ENCODE measurements around the gene BAHCC1. TPM values are rescaled to one million over a fixed set of nuclear protein-coding genes. Genes with fewer than 3 reads are reported as not detected.

The BAHCC1 gene
- total RNA-seq, 1 experiment from 2014 or later = 9.9 TPM

- no peaks in the 10 kb centered on the region for H3K27me3 ChIP-seq (ENCODE audit: low read length)
- ChIA-PET POLR2A (ENCODE audit: unreplicated experiment) (interaction anchor here (0.6 to 1.5 kb wide), 8 partner anchors 14 to 134 kb away, joined by 3 to 10 read pairs (median 3); partner anchors contain the start of gene BAHCC1), CTCF (interaction anchor here (1.3 to 1.5 kb wide), 2 partner anchors 31 to 119 kb away, joined by 4 read pairs; no protein-coding TSS in a partner anchor)
- no peaks in the 10 kb centered on the region for H3K36me3 ChIP-seq (ENCODE audit: low read depth, low read length)
- H3K9me2 ChIP-seq (replicated peaks; ENCODE audit: low read length) = no peaks in the 10 kb centered on the region
- ATAC-seq = peak; percentile 79
- H2AFZ ChIP-seq (ENCODE audit: low read length) = peak overlapping the region; percentile 39
- H3K27ac ChIP-seq (ENCODE audit: low read length) = peak overlapping the region; percentile 90
- BruUV-seq (replicated peaks) = TSS peak; percentile 93
- peak overlapping the region; percentile 67 for H3K4me3 ChIP-seq (ENCODE audit: low read length)
- TF ChIP-seq CTCF (conservative IDR thresholded peaks at IDR 0.05; ENCODE audit: low read depth, low read length) (no peak), EZH2phosphoT487 (IDR thresholded peaks at IDR 0.05; ENCODE audit: borderline replicate concordance, low read length) (peak; percentile 99), EZH2 (IDR thresholded peaks at IDR 0.05; ENCODE audit: low read length, unreplicated experiment) (no peak)
- H3K4me1 ChIP-seq (ENCODE audit: insufficient read depth, low read length) = peaks cover 37% of the 10 kb centered on the region
- H3K9me3 ChIP-seq (ENCODE audit: low read length) = no peaks in the 10 kb centered on the region
- intact Hi-C loops (cut with micrococcal nuclease) = loop anchor here (1.0 to 5.0 kb wide), 3 partner anchors 20 to 69 kb away; partner anchors contain the start of genes BAHCC1 and SLC38A10
- H3K79me2 ChIP-seq (ENCODE audit: low read length) = no peaks in the 10 kb centered on the region
- H3K9ac ChIP-seq (ENCODE audit: low read length) = peak overlapping the region; percentile 72
- peak overlapping the region; percentile 97 for H3K4me2 ChIP-seq (ENCODE audit: low read length)
- peak; percentile 97 for DNase-seq
- H3F3A ChIP-seq (ENCODE audit: low read length, unreplicated experiment) = no peaks in the 10 kb centered on the region
- H4K20me1 ChIP-seq (ENCODE audit: low read length) = no peaks in the 10 kb centered on the region
Observed at GRCh38 chr17:81365601-81366585, 29.4 kb upstream of the BAHCC1 start.

- no peaks in the 10 kb centered on the region for H3K79me2 ChIP-seq (ENCODE audit: low read length)
- BruUV-seq (replicated peaks) = no TSS peak
- H3F3A ChIP-seq (ENCODE audit: low read length, unreplicated experiment) = no peaks in the 10 kb centered on the region
- no peaks in the 10 kb centered on the region for H3K9me2 ChIP-seq (replicated peaks; ENCODE audit: low read length)
- H3K36me3 ChIP-seq (ENCODE audit: low read depth, low read length) = no peaks in the 10 kb centered on the region
- ChIA-PET POLR2A (ENCODE audit: unreplicated experiment) (interaction anchor here (0.6 kb wide), 1 partner anchor 29 kb away, joined by 3 read pairs; the partner anchor contains the start of gene BAHCC1), CTCF (no interaction called here)
- no peaks in the 10 kb centered on the region for H3K27me3 ChIP-seq (ENCODE audit: low read length)
- H3K4me2 ChIP-seq (ENCODE audit: low read length) = peak overlapping the region; percentile 97
- DNase-seq = no peak
- intact Hi-C loops (cut with micrococcal nuclease) = loop anchor here (5.0 kb wide), 1 partner anchor 69 kb away; the partner anchor contains the start of gene SLC38A10
- no peaks in the 10 kb centered on the region for H3K9me3 ChIP-seq (ENCODE audit: low read length)
- H2AFZ ChIP-seq (ENCODE audit: low read length) = no peak overlapping the region
- no peak for ATAC-seq
- no peaks in the 10 kb centered on the region for H4K20me1 ChIP-seq (ENCODE audit: low read length)
- peaks cover 37% of the 10 kb centered on the region for H3K4me1 ChIP-seq (ENCODE audit: insufficient read depth, low read length)
- peak overlapping the region; percentile 90; the same call in 1 of the 2 replicates for H3K27ac ChIP-seq (ENCODE audit: low read length)
- TF ChIP-seq CTCF (conservative IDR thresholded peaks at IDR 0.05; ENCODE audit: low read depth, low read length) (no peak), EZH2phosphoT487 (IDR thresholded peaks at IDR 0.05; ENCODE audit: borderline replicate concordance, low read length) (no peak), EZH2 (IDR thresholded peaks at IDR 0.05; ENCODE audit: low read length, unreplicated experiment) (no peak)
- H3K9ac ChIP-seq (ENCODE audit: low read length) = no peak overlapping the region
- peak overlapping the region; percentile 67; the same call in 1 of the 2 replicates for H3K4me3 ChIP-seq (ENCODE audit: low read length)
Observed at GRCh38 chr17:81366648-81367047, 28.6 kb upstream of the BAHCC1 start.
